NK-92 treated with Interleukin-12 subunit alpha and Interleukin-12 subunit beta, amount 100 ng/mL, for 24 hours (cell line): ENCODE results near the gene CITED1.

ENCODE experiments used
- DNase-seq: peaks from one replicate; lab custom pipeline; 2025; lab: John Stamatoyannopoulos, UW

Gene CITED1

GRCh38 chrX:72308566-72309296 lies 3.0 kb upstream of the CITED1 start:
- DNase-seq: no peak

- no peak for DNase-seq
Measured at GRCh38 chrX:72308209-72308565, 2.5 kb upstream of the CITED1 start.

DNA sequence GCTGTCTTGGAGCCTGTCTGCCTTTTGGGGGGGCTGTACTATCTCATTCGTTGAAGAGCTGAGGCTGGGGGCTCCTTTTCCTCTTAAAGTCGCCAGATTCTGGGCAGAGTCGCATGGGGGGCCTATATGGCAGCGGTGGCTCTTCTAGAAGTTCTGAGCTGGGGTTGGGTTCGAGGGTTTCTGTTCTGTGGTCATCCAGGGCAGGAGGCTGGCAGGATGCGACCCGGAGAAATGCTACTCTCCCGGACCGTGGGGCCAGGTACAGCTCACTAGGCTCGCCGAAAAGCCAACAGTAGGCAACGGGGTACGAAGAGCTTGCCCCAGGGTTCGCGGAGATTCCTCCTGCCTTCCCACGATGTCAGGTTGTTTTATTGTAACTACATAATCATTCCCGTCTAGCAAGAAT lies 1.9 kb upstream of the CITED1 start:
- no peak for DNase-seq

DNA sequence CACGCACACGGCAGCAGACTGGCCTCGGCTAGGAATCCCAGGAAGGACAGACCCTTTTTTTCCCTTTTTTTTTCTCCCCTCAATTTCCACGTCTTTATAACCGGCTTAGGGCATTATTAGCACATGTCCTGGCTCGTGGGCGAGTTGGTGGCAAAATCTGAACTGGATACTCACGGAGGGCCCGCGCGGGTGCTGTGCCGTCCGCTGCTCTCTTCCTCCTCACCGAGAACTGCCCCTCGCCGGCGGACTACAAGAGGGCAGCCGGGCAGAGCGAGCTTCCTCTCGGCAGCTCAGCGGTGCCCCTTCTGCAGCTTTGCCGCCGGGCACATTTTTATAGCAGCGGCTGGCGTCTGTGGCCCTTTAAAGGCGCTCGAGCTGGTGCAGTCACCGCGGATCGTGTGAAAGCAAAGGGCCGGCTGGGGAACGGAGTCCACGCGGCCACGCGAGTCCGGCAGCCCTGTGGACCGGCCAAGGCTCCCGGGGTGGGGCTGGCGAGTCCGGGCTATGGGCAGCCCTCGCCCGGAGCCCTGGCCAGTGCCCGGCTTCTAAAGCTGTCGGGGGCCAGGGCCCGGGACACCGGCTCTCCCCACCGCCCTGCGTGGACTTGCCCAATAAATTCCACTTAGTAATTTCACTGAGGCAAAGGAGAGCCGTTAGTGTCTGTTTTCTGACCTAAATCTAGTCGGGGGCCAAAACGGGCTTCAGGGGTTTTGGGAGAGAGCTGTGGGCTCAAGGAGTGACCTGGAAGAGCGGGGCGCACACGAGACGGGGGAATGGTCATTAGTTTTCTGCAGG lies 1.3 kb upstream of the CITED1 start:
- no peak for DNase-seq

- DNase-seq: no peak
Measured at GRCh38 chrX:72306085-72306801, 529 bp upstream of the CITED1 start.

DNA sequence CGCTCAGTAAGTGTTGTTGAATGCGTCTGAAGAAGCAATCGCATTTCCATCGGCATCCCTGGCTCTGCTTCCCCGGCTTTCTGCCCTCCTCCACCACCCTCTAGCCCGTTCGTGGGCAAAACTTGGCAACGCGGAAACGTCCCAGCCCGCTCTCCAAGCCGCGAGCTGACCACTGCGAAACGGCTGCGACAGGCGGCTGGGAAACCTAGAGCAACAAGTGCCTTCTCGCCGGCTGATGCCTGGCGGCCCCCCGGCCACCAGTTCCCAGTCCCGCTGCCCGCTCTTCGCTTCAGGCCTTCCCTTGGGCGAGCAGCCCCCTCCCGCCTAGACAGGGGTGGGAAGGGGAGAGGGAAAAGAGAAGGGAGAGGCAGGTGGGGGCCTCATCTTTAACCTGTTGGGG lies 837 bp downstream of the CITED1 start:
- no peak for DNase-seq

DNA sequence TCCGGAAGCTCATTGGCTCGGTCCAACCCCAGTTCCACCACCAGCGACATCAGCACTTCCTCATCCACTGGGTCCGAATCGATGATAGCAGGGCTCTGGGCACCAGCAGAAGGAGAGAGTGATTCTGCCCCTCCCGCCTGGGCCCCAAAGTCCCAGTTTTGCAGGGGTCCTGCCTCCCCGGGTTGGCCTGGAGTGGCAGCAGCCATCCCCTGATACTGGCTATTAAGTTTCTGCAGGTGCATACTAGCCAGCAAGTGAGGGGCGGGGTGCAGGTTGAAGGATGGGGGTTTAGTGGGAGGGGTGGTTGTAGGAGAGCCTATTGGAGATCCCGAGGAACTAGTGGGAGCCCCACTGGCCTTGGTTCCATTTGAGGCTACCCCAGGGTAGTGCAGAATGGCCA lies 3.9 kb downstream of the CITED1 start:
- no peak for DNase-seq

DNA sequence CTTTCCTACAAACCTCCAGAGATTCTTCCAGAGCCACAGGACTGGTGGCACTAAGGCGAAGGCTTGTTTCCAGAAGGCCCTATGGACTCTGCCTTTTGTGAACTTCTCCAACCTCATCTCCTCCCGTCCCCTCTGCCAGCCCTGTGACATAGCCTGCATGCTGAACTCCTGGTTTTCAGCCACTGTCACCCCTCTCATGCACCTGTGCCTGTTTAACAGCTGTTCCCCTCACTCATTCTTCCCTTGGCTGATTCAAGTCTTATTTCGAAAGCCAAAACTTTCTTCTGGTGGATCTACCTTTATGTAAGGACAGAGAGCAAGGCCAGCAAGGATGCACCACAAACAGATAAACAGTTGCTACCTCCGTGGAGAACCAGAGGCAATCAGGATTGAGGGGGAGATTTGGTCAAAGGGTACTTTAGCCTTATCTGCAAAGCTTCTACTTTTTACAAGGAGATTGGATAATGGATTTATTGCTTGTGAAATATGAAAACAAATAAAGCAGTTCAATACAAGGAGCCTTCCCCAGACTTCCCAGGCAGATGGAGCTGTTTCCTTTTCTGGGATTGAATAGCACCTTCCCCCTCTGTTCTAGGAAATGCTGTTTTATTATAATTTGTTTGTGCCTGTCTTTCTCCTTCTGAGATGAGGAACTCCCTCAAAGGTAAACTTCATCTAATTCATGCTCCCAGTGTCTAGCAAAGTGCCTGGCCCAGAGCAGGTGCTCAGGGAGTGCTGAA lies 5.7 kb downstream of the CITED1 start:
- DNase-seq: no peak

- no peak for DNase-seq
Measured at GRCh38 chrX:72297953-72298730, 7.6 kb downstream of the CITED1 start.

DNA sequence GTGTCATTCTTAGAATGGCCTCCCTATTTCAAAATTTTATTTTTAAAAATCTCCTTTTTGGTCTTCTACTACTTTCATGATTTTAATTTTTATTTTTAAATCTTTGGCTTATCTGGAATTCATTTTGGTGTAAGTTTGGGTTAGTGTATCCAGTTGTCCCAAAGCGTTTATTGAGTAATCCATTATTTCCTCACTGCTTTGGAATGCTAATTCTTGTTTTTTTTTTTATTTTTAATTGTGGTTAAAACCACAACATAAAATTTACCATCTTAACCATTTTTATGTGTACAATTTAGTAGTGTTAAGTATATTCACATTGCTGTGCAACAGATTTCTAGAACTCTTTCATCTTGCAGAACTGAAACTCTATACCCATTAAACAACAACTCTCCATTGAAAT lies 8.7 kb downstream of the CITED1 start:
- no peak for DNase-seq

GRCh38 chrX:72295745-72296144 lies 10.0 kb downstream of the CITED1 start:
- no peak for DNase-seq

- DNase-seq: no peak
Measured at GRCh38 chrX:72294497-72294896, 11.2 kb downstream of the CITED1 start.

- DNase-seq: no peak
Measured at GRCh38 chrX:72282302-72282701, 23.4 kb downstream of the CITED1 start.

DNA sequence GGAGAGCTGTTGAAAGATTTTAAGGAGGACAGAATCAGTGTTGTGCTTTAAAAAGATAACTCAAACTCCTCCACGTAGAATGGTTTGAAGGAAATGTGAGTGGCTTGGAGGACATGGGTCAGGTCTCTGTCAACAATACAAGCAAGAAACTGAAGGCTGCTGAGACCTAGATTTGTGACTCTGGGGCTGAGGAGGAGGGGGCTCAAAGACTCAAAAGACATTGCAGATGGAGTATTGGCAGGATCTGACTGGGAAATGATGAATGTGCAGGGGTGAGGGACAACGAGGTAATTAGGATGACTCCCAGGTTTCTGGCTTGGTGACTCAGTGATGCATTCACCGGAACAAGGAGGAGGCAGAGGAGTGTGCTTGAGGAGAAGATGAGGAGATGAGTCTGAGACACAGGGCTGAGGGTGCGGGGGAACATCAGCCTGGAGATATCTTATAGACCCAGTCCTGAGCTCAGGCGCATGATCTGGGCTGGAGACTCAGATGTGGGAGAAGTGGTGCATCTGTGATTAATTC lies 25.3 kb downstream of the CITED1 start:
- no peak for DNase-seq

DNA sequence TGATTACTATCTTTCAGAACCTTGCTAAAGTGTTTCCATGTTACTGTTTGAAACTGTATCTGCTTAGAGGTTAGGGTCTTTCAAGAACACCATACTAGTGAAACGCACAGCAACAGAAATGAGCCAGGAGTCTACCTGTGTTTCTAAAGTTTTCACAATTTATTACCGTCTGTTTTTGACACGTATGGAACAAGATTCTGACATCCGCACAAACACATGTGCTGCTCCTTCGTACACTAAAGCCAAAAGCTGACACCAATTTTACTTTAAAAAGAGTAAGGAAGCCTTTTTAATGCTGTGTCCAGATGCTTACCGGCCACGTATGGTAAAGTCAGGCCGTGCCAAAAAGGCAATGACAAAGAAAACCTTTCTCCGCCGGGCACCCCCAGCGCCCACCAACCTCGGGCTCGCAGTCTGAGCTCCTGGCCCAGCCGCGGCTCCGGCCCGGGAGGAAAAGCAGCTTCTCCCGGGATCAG lies 29.2 kb downstream of the CITED1 start:
- no peak for DNase-seq

DNA sequence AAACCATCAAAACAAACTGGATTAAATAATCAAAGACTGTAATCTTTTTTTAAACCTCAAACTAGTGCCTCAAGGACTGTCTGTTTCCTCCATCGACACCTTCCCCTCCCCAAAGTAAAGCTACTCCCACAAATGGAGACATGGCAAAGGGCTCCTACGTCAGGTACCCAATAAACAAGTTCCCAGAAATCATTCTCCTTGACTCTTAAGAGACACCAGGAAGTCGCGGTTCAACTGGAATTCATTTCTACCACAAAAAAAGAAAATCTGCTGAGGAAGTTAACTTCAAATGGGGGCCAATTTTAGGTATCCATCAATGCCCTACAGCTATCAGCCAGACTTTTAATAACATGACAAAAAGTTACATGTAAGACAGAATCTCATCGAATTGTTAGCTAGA lies 31.2 kb downstream of the CITED1 start:
- no peak for DNase-seq

- no peak for DNase-seq
Measured at GRCh38 chrX:72273718-72274117, 32.0 kb downstream of the CITED1 start.

GRCh38 chrX:72272868-72273267 lies 32.8 kb downstream of the CITED1 start:
- DNase-seq: no peak

DNA sequence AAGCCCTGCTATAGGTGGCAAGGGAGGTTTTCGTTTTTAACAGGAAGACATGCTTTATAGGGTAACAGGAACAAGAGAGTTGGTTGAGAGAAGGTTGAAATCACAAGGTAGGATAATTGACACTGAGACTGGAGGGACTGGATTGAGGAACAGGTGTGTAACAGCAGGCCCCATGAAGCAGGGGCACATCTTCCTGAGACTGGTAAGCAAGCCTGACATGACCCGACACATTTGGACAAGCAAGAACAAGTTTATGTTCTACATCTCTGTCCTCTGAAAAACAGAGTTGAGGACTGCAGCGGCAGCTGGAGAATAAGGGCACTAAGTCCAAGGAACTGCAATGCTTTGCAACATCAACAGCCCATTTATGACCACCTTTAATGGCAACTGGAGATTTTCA lies 33.9 kb downstream of the CITED1 start:
- no peak for DNase-seq

- no peak for DNase-seq
Measured at GRCh38 chrX:72271091-72271788, 34.5 kb downstream of the CITED1 start.
